Measurements from ENCODE around the gene NHP2. TPM values are rescaled to one million over a fixed set of nuclear protein-coding genes. Genes with fewer than 3 reads are reported as not detected.
"Not testable (repeated sequence)": the region's sequence is repeated elsewhere in the genome, so short reads cannot be mapped to it uniquely, and the experiment has no call there.

NHP2 gene
- total and polyA plus RNA-seq, 9 of the 15 experiments (the other 6 are each of a cell fraction or from before 2014, with no cell fraction given), result 52.8 to 622 (median 144) TPM

GRCh38 chr5:178130234-178130575, 23.5 kb downstream of the NHP2 start:
- H3K9me1 ChIP-seq (ENCODE audit: control insufficient read depth, insufficient read depth, low read length); H3K9me3 ChIP-seq (replicated peaks; ENCODE audit: control insufficient read depth, insufficient read depth, low read depth, low read length); DNase-seq (ENCODE audit: extremely low read depth in 1 of 4, low spot score in 3 of 4); CTCF ChIA-PET (ENCODE audit: low intra/inter-chr PET ratio); H4K20me1 ChIP-seq (replicated peaks; ENCODE audit: control insufficient read depth, insufficient read depth, low read length); intact Hi-C loops (cut with micrococcal nuclease); in situ Hi-C loops (cut with MboI); H3K27me3 ChIP-seq (ENCODE audit: control insufficient read depth in 2 of 2, insufficient read depth in 2 of 2, low read length in 2 of 2); ATAC-seq: not testable (repeated sequence)
- Histone ChIP-seq H3K79me2 (ENCODE audit: control insufficient read depth, insufficient read depth, low read length) (peaks cover 43% of the 10 kb centered on the region), H2AFZ (ENCODE audit: low read depth, low read length) (peak overlapping the region; percentile 91), H3K36me3 (ENCODE audit: control insufficient read depth, insufficient read depth, low read length) (peaks cover 20% of the 10 kb centered on the region), H3K4me2 (ENCODE audit: insufficient read depth, low read length) (peak overlapping the region; percentile 78), H3K4me1 (replicated peaks in 1 of 2; ENCODE audit: control insufficient read depth in 2 of 2, insufficient read depth in 2 of 2, low read length in 2 of 2) (peaks cover 29 to 52% of the 10 kb centered on the region in 2 experiments), H3K27ac (ENCODE audit: extremely low read depth, low read depth, low read length) (peak overlapping the region; percentile 97), H3K9ac (ENCODE audit: insufficient read depth in 1 of 2, low read depth in 2 of 2, low read length in 2 of 2) (peak overlapping the region; percentile 92 to 99), H3K4me3 (peak overlapping the region; percentile 98)
- BruUV-seq (replicated peaks), result TSS peak; percentile 97
- POLR2A ChIA-PET, result interaction anchor here (1.0 to 1.6 kb wide), 2 partner anchors 13 to 23 kb away, joined by 3 to 4 read pairs; no protein-coding TSS in a partner anchor
- TF ChIP-seq SMARCA4 (IDR thresholded peaks at IDR 0.05), result 0 out of 2 replicates have a peak, but pooled peaks have one; percentile 36
- peak; percentile 96 for TF ChIP-seq ZNF764 (CRISPR knock-in tag; IDR thresholded peaks at IDR 0.05; ENCODE audit: low read depth)
- 0% methylated on average over 4 of the region's 11 CpGs for WGBS (ENCODE audit: insufficient coverage, low coverage, missing lambda C conversion rate)
- FAIRE-seq, result peak; percentile 70

GRCh38 chr5:178129296-178129695, 24.4 kb downstream of the NHP2 start:
- 0 out of 2 replicates have a peak, but pooled peaks cover 4% of the 10 kb centered on the region for H4K20me1 ChIP-seq (replicated peaks; ENCODE audit: control insufficient read depth, insufficient read depth, low read length)
- H3K79me2 ChIP-seq (ENCODE audit: control insufficient read depth, insufficient read depth, low read length), result peaks cover 35% of the 10 kb centered on the region
- H3K9ac ChIP-seq (ENCODE audit: insufficient read depth in 1 of 2, low read depth in 2 of 2, low read length in 2 of 2), result peak overlapping the region in 1 of 2 experiments; percentile 71; a peak in 1 of 4 replicates
- no peaks in the 10 kb centered on the region for H3K9me3 ChIP-seq (replicated peaks; ENCODE audit: control insufficient read depth, insufficient read depth, low read depth, low read length)
- intact Hi-C loops (cut with micrococcal nuclease) (no loop called here), in situ Hi-C loops (cut with MboI) (no loop called here)
- no peak overlapping the region for H3K4me3 ChIP-seq
- ChIA-PET POLR2A (interaction anchor here (0.7 to 1.6 kb wide), 4 partner anchors 9 to 923 kb away, joined by 3 to 5 read pairs (median 4); no protein-coding TSS in a partner anchor), CTCF (ENCODE audit: low intra/inter-chr PET ratio) (no interaction called here)
- TF ChIP-seq DIDO1 (tag; IDR thresholded peaks at IDR 0.05; ENCODE audit: low read depth), result no peak
- no peak for TF ChIP-seq GTF3C2 (IDR thresholded peaks at IDR 0.05; ENCODE audit: borderline replicate concordance, extremely low read depth, insufficient read length)
- H3K4me1 ChIP-seq (replicated peaks in 1 of 2; ENCODE audit: control insufficient read depth in 2 of 2, insufficient read depth in 2 of 2, low read length in 2 of 2), result peaks cover 29 to 61% of the 10 kb centered on the region in 2 experiments
- no peaks in the 10 kb centered on the region for H3K9me1 ChIP-seq (ENCODE audit: control insufficient read depth, insufficient read depth, low read length)
- H3K27ac ChIP-seq (ENCODE audit: extremely low read depth, low read depth, low read length), result peak overlapping the region; percentile 45; the same call in 2 of the 3 replicates
- no peak for FAIRE-seq
- ATAC-seq, result no peak
- no peaks in the 10 kb centered on the region for H3K27me3 ChIP-seq (ENCODE audit: control insufficient read depth in 2 of 2, insufficient read depth in 2 of 2, low read length in 2 of 2)
- BruUV-seq (replicated peaks), result no TSS peak
- no peak overlapping the region for H3K4me2 ChIP-seq (ENCODE audit: insufficient read depth, low read length)
- 79% methylated on average over 6 of the region's 9 CpGs for WGBS (ENCODE audit: insufficient coverage, low coverage, missing lambda C conversion rate)
- peaks cover 11% of the 10 kb centered on the region for H3K36me3 ChIP-seq (ENCODE audit: control insufficient read depth, insufficient read depth, low read length)
- H2AFZ ChIP-seq (ENCODE audit: low read depth, low read length), result 0 out of 2 replicates have a peak overlapping the region, but pooled peaks have one; percentile 37
- no peak for DNase-seq (ENCODE audit: extremely low read depth in 1 of 4, low spot score in 3 of 4)

Data from K562 (cell line).